Measurements from ENCODE around the gene ABCB11.
A peak's percentile ranks its signal among the peaks of the same experiment; 100 is the strongest.

Gene ABCB11

GRCh38 chr2:169039702-169040101 lies 8.6 kb upstream of the ABCB11 start:
- no peak overlapping the region for H3K4me3 ChIP-seq (ENCODE audit: low read length)
- no peak for TF ChIP-seq CTCF (IDR thresholded peaks at IDR 0.05; ENCODE audit: insufficient read depth, low read depth, low read length, missing control alignments)

DNA sequence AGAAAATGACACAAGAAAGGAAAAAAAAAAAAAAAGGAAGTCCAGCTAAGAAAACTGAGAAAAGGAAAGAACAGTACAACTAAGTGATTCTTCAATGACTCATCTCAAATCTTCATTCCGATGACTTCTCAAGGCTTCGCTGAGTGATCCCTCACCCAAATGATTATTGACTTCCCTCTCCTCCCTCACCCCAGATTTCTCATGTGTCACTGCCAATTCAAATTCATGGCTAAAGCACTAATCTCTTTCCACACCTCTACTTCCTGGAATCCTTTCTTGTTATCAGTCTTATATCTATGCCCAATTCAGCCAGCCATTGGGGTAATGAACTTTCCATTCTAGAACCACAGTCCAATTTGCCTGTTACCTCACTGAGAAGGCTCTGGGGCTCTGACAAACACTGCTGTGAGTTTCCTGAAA lies 7.2 kb upstream of the ABCB11 start:
- DNase-seq (ENCODE audit: low read depth) = peak; percentile 94
- TF ChIP-seq CTCF (IDR thresholded peaks at IDR 0.05; ENCODE audit: insufficient read depth, low read depth, low read length, missing control alignments) = no peak
- H3K4me3 ChIP-seq (ENCODE audit: low read length) = no peak overlapping the region

More at GRCh38 chr2:169039702-169040101, 8.6 kb upstream of the ABCB11 start:
- DNase-seq (ENCODE audit: low read depth) = no peak

DNA sequence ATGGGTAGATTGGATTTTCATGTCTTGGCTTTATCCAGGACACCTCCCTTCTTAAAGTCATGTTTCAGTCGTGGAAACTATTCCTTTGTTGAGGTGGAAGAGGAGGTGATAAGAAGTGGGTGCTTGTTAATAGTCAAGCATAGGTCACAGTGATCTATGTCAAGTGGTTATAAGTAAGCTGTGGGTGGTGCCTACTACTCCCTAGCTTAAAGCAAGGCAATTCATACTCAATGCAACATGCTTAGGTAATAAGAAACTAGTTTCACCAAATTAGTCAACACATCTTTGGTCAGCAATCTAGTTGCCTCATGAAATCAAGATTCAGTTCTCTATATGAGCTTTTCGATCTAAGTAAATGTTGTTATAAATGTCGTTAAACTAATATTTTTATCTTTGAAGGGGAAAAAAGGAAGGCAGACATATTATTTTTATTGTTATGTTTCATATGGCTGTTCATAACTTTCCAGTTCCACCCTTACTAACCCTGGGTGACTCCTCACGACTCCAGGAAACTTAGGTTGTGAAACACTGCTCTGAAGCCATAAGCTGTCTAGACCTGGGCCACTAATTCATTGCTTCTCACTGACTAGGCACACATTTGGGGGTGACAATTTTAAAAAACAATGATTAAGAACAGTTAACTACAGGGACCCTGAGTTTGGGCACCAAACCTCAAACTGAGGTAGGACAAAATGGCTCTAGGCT lies 5.8 kb upstream of the ABCB11 start:
- no peak for TF ChIP-seq CTCF (IDR thresholded peaks at IDR 0.05; ENCODE audit: insufficient read depth, low read depth, low read length, missing control alignments)
- peak; percentile 79 for DNase-seq (ENCODE audit: low read depth)
- no peak overlapping the region for H3K4me3 ChIP-seq (ENCODE audit: low read length)

GRCh38 chr2:169035887-169036286 lies 4.8 kb upstream of the ABCB11 start:
- no peak overlapping the region for H3K4me3 ChIP-seq (ENCODE audit: low read length)
- DNase-seq (ENCODE audit: low read depth) = no peak
- TF ChIP-seq CTCF (IDR thresholded peaks at IDR 0.05; ENCODE audit: insufficient read depth, low read depth, low read length, missing control alignments) = no peak

DNA sequence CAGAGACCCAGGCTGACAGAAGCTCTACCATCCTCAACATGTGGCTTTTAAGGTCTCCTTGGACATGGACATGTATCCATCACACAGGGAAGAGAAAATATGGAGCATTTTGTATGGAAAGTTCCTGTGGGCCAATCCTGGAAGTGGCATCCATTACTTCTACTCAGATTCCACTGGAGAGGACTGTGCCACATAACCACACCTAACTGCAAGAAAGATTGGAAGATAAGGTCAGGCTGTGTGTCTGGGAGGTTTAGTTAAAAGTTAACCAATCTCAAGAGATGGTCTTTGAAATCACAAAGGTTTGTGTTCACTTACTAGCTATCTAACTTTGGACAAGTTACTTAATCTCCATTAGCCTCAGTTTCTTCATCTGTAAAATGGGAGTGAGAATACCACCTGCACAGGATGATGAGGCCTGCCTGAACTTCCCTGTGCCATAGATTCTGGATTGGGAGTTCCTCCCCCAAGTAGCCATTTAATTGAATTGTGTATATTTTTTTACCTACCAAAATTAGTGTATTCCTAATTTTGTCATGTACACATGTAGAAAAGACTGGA lies 3.9 kb upstream of the ABCB11 start:
- no peak for DNase-seq (ENCODE audit: low read depth)
- no peak for TF ChIP-seq CTCF (IDR thresholded peaks at IDR 0.05; ENCODE audit: insufficient read depth, low read depth, low read length, missing control alignments)
- H3K4me3 ChIP-seq (ENCODE audit: low read length) = no peak overlapping the region

GRCh38 chr2:169034256-169034655 lies 3.1 kb upstream of the ABCB11 start:
- peak; percentile 50 for DNase-seq (ENCODE audit: low read depth)
- no peak for TF ChIP-seq CTCF (IDR thresholded peaks at IDR 0.05; ENCODE audit: insufficient read depth, low read depth, low read length, missing control alignments)
- H3K4me3 ChIP-seq (ENCODE audit: low read length) = no peak overlapping the region

- TF ChIP-seq CTCF (IDR thresholded peaks at IDR 0.05; ENCODE audit: insufficient read depth, low read depth, low read length, missing control alignments) = no peak
- H3K4me3 ChIP-seq (ENCODE audit: low read length) = no peak overlapping the region
- DNase-seq (ENCODE audit: low read depth) = no peak
These were observed 1.8 kb downstream of the ABCB11 start for GRCh38 chr2:169029341-169029740.
